HG02973 (cell line): ENCODE results near the gene BICDL2.
A peak's percentile ranks its signal among the peaks of the same experiment; 100 is the strongest.

Experiments
- ATAC-seq: cut with Tn5 transposase; IDR thresholded peaks from one replicate; pipeline ENCODE4 v1.9.1; 2021; ENCODE audit warnings: moderate library complexity; ENCODE audit not compliant: unreplicated experiment

The BICDL2 gene

DNA sequence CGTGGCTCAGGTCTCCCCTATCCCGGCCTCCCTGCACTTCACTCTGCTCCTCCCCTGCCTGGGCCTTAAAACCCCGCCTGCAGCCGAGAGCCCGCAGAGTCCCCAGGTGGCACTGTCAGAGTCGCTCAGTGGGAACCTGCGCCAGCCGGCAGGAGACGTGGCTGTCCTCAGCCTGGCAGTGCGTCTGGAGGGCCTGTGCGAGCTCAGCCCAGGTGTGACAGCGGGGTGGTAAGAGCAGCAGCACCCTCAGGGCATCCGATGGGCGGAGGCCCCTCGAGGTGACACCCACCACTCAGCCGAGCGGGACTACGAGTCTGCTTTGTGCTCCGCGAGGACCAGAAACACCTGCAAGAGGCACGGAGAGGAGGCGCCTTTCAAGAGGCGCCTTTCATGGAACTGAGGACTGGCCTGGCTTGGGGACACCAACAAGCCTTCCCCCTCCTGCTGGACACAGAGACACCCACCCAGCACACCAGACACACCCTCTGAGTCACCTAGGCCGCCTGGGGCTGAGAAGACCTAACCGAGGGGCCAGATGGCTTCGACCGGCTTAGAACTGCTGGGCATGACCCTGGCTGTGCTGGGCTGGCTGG is 23.8 kb downstream of the BICDL2 start, which contains the start of gene CLDN9:
TSS of gene CLDN9 (plus strand) at position 96 of the 593 bp plus-strand sequence. CDS start at position 536, 440 bp downstream.
- no peak for ATAC-seq

DNA sequence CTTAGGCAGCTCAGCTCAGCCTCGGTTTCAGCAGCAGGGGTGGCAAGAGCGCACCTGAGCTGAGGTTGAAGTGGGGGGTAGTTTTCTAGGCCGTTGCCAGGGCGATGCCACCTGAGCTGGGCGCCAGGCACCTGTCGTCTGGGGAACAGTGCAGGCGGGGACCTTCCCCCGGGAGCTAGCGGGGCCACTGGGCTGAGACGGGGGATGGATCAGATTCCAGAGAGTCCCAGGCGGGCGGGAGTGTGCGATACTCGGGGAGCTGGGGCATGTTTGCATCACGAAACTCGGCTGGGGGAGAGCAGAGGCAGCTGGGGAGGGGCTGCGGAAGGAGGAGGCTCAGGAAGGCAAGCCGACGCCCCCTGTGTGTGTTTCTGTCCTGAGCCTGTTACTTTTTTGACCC is 24.5 kb downstream of the BICDL2 start:
- ATAC-seq, result no peak

DNA sequence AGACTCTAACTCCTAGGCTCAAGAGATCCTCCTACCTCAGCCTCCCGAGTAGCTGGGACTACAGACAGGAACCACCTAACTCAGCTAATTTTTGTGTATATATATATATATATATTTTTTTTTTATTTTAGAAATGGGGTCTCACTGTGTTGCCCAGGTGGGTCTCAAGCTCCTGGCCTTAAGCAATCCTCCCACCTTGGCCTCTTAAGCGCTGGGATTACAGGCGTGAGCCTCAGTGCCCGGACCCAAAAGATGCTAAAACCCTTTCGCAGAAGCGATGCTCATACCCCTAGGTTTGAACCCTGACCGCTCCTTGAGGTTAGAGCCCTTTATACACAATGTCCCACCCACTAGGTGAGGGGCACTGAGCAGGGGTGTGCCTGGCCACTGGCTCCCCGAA is 26.2 kb downstream of the BICDL2 start:
- no peak for ATAC-seq

DNA sequence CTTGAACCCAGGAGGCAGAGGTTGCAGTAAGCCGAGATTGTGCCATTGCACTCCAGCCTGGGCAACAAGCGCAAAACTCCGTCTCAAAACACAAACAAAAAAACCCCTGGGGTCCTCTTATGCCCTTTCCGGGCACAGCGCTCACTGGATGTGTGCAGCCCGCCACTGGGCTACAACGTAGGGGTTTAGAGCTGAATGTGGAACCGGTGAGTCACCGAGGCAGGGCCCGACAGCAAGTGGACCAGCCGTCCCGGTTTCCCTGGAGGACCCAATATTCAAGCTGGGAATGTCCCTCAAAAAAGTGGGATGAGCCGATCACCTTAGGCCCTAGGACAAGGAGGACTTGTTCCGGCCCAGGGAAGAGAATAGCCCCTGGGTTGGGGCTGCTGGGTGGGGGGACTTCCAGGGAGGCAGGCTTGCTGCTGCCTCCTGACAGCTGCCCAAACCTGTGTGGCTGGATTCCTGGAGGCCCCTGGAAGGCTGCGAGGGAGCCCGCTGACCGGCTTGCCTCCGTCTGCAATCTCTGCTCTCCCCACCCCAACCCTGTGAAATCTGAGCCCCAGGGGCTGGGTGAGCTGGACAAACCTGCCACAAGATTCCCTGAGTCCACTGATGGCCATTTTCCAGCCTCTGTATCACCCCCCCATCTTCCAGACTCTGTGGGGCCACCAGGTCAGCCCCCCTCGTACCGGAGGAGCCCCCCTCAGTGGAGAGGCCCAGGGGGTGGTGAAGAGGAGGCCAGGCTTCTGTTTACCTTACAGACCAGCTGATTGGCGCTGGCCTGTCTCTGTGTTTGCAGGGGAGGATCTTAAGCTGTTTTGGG is 27.0 kb downstream of the BICDL2 start:
- ATAC-seq, result no peak

DNA sequence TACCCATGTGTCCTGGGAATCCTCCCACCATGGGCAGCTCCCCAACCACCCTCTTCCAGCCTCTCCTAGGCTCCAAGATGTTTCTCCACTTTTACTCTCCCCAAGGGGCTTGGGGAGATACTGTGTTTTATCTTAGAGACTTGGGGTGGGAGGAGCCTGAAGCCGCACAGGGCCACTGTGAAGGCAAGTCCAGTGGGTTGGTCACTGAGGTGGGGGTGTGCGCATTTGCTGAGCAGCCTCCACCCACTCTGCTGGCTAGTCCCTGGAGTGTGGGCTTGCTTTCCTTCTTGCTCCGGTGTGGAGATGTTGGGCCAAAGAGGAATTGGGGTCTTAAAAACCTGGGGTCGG is 28.1 kb downstream of the BICDL2 start:
- ATAC-seq, result no peak

DNA sequence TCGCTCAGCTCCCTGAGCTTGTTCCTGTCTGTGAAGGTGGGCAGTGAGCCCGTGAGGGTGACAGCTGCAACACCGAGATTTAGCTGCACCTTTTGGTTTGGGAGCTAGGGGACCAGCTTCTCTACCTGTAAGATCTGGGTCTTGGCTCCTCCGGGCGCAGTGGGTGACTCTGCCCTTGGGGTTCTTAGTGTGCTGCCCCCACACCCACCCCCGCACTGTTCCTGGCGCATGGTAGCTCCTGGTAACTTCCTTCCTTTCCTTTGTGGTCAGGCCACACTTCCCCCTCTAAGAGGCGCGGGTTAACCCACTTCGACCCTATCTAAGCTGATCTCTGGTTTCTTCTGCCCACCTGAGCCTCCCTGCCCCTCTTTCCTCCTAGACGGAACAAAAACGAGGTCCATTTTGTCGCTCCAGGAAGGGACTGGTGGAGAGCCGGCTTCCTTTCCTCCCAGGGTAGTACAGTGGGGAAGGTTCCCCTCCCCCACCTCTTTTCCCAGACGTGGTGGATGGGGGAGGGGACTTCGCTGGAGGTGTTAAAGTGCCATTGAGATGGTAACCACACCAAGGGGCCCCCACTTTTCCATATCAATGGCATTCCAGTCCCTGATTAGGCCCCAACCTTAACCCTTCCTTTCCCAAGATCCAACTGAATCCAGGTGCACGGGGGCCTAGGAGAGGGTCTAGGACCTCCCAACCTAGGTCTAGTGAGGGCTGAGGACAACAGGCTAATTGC is 28.6 kb downstream of the BICDL2 start:
- ATAC-seq, result no peak

DNA sequence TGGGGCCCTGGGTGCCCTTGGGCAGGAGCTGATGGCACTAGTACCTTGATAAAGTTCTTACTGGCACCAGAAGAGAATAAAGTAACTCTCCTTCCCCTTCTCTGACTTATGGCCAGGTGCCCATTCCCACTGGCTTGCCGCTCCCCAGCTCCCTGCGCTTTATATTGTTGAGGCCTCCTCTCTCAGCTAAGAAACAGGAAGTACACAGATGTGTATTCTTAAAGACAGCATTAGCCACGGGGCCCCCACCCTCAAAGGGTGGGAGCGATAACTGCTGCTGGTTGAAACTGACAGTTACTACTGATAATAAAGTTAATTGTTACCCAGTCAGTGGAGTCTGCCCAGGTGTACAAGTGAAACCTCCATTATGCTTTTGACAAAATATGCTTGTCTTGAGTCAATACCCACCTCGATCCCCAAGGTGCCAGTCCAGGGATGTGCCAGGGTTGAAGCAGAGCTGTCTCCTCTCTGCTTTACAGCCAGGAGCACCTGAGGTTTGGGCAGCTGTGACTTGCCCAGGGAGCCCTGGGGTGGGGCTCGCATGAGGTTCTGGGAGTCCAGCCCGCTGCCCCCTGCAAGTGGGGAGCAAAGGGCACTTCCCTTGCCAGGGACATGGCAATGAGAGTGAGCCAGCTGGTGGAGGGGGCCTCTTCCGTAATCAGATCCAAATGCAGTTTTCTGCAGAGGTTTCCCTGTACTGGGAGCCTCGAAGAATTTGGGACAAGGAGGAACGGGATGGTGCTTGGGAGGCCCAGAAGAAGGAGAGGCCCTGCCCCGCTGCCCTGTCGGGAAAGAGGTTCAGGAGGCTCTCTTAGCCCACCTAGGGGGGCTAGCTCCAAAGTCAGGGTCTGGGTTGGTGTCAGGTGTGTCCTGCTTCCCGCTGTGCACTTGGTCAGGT is 29.4 kb downstream of the BICDL2 start:
- no peak for ATAC-seq

DNA sequence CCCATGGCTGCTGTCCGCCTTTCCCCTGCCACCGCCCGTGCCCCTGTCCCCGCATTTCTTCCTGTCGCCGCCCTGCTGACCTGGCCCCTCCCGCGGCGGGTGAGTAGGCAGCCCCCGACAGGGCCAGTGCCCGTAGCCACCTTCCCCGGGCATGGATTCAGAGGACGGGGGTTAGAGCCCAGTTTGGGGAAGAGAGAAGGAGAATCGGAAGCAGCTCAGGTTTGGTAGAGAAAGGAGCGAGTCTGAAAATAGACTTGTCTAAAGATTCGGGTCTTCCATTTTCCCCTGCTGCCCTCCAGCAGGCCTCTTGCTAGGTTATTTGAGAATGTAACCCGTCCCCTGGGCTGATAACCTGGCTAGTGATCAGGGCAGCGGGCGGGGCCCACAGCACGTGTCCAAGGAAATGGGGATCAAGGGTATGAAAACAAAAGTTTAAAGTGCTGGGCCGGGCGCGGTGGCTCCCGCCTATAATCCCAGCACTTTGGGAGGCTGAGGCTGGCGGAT is 31.9 kb downstream of the BICDL2 start:
- no peak for ATAC-seq

DNA sequence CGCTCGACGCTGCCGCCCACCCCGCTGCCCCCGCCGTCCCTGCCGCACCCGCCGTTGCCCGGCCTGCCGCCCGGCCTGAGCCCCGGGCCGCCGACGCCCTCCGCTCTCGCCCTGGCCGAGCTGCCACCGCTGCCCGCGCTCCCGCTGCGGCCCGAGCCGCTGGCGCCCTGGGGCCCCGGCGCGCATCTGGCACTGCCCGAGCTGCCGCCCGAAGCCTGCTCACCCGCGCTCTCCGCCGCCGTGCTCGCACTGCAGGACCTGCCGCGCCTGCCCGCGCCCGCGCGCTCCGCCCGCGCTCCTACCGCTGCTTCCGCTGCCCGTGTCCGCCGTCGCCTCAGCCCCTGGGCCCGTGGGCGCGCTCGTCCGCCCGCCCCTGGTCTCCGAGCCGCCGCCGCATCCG is 32.4 kb downstream of the BICDL2 start:
- peak; percentile 11 for ATAC-seq

DNA sequence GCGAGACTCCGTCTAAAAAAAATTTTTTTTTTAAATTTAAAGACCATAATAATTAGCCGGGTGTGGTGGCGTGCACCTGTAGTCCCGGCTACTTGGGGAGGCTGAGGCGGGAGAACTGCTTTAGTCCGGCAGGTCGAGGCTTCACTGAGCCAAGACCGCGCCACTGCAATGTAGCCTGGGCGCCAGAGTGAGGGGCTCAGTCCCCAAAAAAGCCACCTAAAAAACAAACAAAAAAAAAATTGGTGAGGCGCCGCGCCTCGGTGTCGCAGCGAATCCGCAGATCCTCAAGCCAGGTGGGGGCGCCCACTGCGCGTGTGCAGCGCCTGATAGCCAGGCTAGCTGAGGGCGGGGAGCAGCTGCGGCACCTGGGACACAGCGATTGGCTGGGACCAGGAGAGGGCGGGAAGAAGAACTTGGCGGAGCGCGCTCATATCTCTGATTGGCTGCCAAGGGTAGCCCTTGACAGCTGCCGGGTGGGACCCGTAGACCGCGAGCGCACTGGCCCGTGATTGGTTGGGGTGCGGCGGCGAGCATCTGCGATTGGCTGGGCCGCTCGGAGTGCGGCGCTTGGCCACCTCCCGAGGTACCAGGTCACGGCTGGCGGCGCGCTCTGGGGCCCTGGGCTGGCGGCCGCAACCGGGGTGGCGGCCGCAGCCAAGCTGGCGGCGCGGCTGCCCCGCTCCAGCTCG is 33.0 kb downstream of the BICDL2 start:
- ATAC-seq, result peak; percentile 84

DNA sequence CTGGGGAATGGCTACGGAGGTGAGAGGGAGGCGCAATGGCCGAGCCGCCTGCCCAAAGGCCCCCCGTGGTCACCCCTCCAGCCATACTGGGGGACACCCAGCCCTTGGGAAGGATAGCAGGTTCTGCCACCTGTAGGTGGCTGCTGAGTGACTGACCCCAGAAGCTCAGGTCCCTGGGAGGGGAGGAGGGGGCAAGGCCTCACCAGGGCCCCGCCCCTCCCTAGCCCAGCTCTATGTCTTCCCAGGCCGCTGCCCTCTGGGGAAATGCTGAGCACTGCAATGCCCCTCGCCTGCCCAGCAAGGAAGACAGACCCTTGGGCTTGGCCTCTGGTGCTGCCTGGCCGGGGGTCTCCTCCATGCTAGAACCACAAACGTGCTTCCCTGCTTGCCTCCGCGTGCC is 35.4 kb downstream of the BICDL2 start:
- no peak for ATAC-seq

DNA sequence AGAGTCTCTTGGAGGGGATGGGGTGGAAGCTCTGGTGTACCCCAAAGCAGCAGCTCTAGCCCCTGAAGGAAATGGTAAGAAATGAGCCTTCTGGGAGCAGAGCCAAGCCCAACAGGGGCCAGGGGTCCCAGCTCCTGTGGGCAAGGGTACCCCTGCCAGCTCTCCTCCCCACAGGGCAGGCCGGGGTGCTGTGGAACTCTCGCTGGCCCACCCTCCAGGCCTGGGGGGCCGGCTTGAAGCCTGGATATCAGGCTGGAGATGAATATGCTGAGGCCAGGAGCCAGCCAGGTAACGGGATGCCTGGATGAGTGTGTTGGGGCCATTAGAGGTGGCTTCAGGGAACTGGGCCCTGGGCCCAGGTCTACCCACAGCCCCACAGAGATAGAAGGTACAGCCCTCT is 36.2 kb downstream of the BICDL2 start:
- ATAC-seq, result no peak

DNA sequence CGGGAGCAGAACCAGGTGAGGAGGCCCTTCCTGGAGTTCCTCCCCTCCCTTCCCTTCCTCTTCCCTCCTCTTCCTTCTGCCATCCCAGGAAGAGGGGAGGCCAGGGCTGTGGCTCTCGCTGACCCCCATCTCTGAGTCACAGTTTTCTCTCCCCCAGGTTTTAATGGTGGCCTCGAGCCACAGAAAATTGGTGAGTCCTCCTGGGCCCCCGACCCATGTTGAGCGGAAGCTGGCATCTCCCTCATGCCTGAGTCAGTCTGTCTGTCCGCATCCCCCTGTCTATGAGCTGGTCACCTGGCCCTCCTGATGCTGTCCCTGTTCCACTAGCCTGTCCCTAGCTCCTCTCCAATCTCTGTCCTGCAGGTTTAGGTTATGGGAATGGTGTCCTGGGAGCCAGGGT is 36.8 kb downstream of the BICDL2 start:
- ATAC-seq, result no peak

DNA sequence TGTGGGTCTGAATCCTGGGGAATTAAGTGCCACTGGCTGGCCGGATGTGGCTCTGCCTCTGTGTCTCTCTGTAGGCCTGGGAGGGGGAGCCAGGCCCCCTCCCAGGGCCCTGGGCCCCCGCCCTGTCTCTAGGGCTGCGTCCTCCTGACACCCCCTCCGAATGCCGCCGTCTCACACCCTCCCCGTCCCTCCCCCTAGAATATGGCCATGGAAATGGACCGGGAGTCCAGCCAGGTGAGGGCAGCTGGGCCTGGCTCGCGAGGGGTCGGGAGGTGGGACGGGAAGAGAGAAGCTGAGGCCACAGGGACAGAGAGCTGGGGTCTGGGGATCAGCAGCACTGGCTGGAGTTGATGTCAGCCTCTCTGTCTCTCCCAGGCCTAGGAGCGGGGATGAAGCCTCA is 40.4 kb downstream of the BICDL2 start:
- ATAC-seq, result no peak

DNA sequence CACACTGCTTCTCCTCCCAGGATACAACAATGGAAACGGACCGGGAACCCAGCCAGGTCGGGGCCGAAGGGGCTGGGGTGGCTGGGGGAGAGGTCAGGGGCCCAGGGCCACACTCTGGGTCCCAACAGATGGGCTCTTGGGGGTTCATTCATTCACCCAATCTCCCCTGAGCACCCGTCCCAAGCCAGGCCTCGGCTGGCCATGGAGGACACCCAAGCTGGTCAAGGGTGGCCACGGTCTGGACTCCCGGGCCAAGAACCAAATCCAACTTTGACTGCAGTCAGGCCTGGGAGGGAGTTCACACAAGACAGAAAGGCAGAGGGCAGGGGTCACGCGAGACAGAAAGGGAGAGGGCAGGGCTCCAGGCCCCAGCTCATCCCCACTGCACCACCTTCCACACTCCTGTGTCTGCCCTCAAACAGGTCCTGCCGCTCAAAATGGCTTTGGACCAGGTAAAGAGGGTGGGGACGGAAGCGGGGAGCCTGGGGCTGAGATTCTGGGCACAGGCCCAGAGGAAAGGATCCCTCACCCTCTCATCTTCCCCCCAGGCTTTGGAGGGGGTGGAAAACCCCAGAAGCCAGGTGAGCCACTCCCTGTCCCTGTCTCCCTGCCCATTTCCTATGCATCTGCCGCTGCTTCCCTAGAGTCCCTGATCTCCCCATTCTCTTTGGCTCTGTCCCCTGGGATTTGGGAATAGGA is 44.2 kb downstream of the BICDL2 start:
- ATAC-seq, result no peak

DNA sequence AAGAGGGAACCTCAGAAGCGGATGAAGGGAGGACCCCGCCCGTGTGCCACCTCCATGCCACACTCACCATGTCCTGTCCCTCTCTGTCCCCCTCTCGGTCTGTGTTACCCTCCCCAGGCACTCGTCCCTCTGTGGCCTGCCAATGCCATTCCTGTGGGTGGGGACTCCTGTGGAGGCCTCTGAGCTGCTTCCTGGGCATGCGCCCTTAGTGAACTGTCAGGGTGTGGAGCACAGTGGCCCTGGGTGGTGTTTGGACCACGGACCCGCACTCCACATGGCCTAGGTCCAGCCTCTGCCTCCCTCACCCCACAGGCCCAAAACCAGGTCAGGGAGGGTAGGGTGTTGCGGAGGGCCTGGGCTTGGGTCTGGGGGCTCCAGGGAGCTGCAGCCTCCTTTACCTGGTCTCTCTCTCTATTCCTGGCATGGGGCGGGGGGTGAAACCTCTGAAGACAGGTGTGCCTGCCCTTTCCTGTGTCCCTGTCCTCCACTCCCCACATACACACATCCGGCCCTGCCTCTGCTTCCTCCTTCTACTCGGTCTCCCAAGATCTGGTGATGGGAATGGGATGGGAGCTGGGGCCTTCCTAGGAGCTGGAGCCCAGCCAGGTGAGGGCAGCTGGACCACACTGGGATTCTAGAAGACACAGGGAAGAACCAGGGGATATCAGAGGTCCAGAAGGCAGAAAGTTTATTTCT is 45.0 kb downstream of the BICDL2 start:
- ATAC-seq, result no peak

DNA sequence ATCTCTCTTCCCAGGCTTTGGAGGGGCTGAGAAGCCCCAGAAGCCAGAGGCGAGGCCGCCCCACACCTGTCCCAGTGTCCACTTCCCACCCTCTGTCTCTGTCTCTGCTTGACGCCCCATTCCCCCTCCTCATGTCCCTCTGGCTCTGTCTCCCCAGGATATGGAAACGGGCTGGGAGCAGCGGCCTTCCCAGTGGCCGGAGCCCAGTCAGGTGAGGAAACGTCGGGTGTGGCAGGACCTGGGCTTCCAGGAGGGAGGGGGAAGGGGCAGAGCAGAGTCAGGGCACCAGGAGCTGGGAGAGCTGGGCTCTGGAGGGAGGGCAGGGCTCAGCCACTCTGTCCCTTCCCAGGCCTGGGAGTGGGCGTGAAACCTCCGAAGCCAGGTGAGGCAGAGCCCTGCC is 45.9 kb downstream of the BICDL2 start:
- ATAC-seq, result no peak

DNA sequence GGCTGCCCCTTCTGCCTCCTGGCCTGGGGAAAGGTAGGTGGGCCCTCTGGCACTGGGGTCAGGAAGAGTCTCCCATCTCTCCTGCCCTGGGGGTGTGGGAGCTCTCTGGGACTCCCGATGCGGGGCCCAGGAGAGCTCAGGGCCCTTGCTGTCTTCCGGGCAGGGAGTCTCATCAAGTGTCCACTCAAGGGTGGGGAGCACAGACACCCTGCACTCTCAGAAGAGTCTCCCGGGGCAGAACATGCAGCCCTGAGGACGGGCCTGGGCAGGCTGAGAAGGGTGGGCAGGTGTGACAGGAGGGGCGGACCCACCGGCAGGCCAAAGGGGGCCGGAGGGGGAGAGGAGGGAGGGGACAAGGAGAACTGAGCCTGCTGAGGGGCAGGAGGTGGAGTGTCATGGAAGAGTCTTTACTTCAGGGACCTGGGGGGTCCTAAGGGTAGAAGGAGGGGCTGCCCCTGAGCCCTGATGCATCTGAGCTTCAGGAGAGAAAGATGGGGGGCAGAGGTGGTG is 48.1 kb downstream of the BICDL2 start:
- no peak for ATAC-seq

DNA sequence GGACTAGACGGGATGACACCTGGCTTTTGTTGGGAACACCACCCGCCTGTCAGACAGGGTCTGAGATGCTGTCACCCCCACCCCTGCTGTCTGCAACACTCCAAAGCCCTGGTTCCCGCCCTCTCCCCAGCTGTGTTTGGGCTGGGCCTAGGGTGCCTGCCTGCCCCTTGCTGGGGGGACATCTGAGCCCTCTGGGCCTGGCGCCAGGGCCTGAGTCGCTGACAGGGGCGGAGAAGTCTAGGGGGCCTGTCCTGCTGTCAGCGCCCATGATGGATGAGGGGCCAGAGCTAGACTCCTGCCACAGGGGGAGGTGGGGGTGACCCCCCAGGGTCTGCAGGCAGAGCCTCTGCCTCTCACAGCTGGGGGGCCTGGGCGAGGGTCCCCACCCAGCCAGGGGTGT is 48.9 kb downstream of the BICDL2 start:
- ATAC-seq, result no peak
